Stimulated activated CD4-positive, alpha-beta T cell treated with anti-CD3 and anti-CD28 coated beads, TNF-alpha, amount 100 ng/mL, for 48 hours (primary cell): ENCODE measurements around the gene ACKR2.
"Not testable (repeated sequence)": the region's sequence is repeated elsewhere in the genome, so short reads cannot be mapped to it uniquely, and the experiment has no call there.

ENCODE experiments used
- DNase-seq, 3 donors: peaks; one replicate each; pipeline ENCODE4 v3.0.0-alpha.2; 2020; ENCODE audit warnings: low read depth in 3 of 3

ACKR2 gene

DNA sequence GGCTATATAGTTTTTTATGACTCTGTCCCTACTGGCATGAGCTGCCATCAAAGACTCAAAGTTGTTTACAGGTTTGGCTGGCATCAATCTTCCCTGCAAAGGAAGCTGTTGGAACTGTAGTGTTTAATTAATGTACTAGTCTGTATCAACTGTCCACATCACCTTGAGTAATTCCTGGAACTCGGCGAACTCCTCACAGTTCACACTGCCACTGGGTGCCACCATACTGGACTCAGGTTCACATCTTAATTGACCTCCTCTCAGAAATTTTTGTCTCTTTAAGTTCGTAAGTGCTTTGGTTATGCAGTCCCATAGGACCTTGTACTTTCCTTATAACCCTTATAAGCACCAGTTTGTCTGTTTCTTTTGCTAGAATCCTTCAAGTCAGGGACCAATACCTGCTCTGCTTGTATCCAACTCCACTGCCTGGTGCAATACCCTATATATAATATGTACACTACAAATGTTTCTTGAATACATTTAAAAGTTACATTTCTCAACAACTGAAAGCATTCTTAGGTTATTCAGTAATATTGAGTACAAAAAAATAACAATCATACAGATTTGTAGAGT lies 8.1 kb upstream of the ACKR2 start:
- no peak for DNase-seq

DNA sequence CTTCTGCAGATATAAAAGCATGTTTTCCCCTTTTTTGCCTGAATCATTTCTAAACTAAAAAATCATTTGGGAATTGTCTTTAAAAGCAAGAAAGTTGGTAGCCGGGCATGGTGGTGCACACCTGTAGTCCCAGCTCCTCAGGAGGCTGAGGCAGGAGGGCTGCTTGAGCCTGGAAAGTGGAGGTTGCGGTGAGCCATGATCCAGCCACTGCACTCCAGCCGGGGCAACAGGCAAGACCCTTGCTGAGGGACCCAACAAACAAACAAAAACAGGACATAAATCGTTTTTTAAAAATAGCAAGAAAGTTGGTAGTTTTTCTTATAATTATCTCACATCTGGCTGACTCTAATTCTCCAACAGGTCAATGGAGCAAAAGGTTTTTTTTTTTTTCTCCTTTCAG lies 7.5 kb upstream of the ACKR2 start:
- no peak for DNase-seq

DNA sequence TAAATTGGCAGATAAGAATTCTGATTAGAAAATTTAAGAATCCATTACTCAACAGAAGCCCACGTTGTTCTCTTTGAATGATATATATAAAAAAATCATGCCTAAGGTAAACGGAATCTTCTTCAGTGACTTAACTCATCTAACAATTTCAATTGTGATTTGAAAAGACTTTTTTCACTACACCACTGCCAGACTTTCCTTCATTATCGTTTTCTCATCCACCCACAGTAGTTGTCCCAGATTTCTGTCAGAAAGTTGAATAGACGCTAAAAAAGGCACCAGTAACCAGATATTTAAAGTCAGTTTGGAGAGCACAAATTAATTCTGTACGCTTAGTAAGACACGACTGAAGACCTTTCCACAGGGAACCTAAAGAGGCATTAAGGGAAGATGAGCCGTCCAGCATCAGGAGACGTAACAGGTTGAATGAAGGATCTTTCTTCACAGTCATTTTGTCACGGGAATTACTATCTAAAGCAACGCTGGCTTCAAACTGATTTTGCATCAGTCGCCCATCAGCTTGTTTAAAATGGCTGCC lies 6.3 kb upstream of the ACKR2 start:
- no peak for DNase-seq

DNA sequence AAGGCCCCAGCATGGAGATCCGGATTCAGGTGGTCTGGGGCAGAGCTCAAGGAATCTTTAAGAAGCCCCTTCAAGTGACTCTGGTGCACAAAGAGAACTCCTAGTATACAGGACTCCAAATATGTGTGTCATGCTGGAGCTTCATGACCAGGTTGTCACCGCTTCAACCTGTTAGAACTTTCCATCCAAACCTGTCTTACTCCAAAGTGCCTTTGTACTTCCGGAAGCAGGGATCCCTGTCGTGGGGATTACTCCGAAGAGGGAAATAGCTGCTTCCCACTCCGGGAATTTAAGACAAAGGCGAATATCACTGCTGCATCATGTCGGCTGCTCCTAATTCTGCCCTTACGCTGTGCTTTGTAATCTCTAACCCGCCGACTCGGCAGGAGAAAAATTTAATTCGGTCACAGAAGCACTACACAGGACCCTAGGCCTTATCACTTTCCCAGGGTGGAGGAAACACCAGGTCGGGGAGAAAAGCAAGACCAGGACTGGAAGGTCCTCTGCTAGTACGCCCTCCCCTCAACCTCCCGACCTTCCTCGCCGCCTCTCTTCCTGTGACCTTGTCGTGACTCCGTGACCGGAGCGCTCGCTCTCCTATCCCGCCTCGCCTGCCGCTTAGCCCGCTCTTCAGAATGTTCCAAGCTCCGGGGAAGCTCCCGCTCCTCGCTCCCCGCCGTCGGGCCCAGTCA lies 5.7 kb upstream of the ACKR2 start:
- DNase-seq, result peak in 1 of 3 donors; percentile 1

DNA sequence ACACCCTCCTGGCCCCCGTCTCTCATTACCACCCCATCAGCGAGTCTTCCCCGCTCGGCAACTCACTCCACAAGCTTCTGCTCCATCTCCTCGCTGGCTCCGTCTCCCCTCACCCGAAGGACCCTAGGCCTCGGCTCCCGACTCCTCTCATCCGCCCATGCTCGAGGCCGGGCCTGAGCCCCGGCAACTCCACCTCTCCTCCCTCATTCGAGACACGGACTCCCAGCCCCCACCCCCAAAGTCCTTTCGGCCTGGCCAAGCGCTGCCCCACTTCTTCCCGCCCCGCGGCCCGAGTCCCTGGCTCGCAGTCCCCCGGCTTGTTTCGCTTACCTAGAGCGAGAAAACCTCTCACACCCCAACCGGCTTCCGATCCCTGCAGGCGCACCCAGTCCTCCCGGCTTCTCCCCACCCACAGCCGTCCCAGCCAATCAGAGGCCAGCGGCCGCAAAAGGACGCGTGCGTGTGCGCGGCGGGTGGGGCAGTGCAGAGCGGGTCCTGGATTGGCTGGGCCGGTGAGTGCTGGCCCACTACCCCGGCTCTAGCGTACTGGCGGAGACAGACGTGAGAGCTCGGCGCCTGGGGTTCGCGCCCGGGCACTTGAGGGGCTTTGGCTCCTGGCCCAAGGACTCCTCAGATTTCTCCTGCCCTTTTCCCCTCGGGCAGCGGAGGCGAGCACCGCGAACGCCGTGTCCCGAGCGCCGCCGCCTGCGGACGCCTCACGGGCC lies 5.0 kb upstream of the ACKR2 start, which contains the start of gene HIGD1A:
HIGD1A (minus strand) TSS at position 385 of the 725 bp plus-strand sequence. CDS start 10,237 bp downstream, outside the sequence.
- peak; percentile 86 to 91 (median 90) for DNase-seq

DNA sequence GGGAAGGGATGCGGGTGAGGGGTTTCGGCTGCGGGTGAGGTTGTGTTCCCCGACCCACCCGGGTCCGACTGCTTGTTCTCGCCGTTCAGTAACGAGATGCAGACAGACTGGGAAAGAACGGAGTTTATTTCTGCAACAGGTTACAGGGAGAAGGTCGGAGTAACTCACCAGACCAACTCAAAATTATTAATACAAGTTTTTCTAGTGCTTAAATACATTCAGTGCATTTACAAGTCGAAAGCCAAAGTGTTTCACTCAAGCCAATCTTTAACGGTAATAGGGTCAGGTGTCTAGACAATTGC lies 4.5 kb upstream of the ACKR2 start:
- no peak for DNase-seq

DNA sequence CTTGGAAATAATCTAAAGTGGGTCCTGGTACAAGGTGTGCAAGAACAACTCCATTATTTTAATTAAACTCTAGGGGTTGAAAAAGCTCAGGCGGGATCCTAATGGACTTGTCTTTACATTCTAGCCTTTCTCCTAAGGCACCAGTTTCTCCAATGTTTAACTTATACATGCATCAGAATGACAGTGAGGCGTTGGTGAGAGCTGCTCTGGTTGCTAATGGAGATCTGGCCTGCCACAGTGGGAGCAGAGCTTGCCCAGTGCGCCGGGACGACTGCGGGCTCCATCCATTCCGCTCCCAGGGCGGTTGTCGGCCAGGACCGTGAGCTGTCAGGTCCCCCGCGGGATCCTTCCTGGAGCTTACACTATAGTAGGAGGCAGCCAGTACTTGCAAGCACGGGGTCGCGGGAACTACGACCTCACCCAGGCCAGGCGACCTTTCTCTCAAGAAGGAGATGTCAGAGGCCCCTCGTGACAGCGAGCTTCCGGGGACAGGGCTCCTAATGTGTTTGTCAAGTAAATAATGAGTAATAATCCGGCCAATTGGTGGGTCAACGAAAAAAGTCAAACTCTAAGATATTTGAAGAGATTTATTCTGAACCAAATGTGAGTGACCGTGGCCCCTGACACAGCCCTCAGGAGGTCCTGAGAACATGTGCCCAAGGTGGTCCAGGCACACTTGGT lies 4.0 kb upstream of the ACKR2 start:
- no peak for DNase-seq

DNA sequence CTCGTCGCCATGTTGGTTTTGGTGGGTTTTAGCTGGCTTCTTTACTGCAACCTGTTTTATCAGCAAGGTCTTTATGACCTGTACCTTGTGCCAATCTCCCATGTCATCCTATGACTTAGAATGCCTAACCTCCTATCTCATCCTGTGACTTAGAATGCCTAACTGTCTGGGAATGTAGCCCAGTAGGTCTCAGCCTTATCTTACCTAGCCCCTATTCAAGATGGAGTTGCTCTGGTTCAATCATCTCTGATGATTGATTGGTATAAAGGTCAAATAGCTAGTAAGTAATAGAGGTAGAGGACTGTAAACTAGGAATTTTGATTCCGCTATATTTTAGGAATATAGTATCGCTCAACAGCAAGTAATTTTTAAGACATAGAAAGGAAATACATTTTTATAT lies 1.3 kb upstream of the ACKR2 start:
- no peak for DNase-seq

DNA sequence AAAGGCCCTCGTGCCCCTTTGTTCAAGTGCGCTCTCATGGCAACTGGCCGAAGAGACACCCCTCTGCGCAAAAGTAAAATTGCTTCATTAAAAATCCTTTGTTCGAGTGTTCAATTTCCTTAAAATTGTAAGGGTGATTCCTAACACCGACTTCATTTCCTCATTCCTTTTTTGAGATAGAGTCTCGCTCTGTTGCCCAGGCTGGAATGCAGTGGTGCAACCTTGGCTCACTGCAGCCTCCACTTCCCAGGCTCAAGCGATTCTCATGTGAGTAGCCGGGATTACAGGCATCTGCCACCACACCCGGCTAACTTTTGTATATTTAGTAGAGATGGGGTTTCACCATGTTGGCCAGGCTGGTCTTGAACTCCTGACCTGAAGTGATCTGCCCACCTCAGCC lies 1.5 kb downstream of the ACKR2 start:
- DNase-seq, result not testable (repeated sequence)

DNA sequence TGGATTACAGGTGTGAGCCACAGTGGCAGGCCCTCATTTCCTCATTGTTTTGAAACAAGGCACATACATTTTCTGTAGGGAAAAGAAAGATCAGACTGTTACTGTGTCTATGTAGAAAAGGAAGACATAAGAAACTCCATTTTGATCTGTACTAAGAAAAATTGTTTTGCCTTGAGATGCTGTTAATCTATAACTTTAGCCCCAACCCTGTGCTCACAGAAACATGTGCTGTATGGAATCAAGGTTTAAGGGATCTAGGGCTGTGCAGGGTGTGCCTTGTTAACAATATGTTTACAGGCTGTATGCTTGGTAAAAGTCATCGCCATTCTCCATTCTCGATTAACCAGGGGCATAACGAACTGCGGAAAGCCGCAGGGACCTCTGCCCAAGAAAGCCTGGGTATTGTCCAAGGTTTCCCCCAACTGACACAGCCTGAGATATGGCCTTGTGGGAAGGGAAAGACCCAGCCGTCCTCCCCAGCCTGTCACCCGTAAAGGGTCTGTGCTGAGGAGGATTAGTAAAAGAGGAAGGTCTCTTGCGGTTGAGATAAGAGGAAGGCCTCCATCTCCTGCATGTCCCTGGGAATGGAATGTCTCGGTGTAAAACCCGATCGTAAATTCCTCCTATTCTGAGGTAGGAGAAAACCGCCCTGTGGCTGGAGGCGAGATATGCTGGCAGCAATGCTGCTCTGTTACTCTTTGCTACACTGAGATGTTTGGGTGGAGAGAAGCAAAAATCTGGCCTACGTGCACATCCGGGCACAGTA lies 2.1 kb downstream of the ACKR2 start:
- DNase-seq, result not testable (repeated sequence)

DNA sequence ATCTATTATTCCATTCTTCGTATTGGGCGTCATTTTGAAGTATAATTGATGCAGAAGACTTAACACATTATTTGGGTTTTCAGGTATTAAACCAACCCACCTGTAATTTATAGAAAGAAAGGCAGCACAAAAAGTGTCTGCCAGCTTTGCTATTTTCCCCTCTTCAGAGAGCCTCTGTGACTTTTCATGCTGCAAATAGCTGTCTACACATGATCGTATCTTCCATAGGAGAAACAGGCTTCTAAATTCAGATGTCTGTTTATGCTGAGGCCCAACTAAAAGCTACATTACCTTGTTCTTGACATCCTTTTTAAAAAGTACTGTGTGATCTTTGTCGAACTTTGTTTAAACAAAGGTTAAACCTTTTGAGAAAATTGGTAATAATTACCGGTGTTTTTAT lies 5.0 kb downstream of the ACKR2 start:
- no peak for DNase-seq

DNA sequence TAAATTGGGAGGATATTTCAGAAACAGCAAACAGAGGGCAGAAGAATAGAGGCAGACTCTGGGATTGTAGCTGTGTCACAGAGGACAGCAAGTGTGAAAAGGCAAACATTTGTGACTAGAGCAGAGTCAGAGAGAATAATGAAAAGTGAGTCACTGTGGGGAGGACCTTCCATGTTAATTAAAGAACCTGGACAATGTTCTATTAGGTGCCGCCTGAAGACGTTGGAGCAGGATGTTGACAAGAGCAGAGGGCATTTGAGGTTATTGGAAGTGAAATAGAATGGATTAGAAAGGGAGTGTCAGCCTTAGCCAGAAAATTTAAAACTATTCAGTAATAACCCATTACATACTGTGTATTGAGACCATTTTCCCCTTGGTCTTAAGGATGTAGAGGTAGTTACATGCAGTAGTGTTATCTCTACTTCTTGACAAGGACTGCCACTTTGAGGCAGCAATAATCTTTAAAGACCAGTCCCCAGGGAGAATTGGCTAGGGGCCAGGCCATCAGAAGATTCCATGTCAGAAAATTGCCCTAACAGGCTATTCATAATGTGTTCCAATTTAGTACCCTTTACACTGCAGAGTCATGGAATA lies 5.8 kb downstream of the ACKR2 start:
- DNase-seq, result no peak

DNA sequence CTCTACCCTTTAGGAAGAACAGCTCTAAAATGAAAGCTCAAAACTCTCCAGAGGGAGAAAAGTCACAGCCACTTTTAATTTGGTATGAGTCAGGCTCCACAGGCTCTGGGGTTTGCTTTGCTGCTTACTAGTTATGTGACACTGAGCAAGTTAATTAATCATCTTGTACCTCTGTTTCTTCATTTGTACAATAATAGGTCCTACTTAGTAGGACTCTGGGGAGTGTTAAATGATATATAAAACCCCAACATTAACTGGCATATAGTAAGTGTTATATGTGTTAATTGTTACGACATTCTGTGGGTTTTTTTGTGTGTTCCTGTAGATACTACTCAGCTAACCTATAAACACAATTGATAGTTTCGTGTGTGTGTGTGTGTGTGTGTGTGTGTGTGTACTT lies 6.6 kb downstream of the ACKR2 start:
- DNase-seq, result no peak

DNA sequence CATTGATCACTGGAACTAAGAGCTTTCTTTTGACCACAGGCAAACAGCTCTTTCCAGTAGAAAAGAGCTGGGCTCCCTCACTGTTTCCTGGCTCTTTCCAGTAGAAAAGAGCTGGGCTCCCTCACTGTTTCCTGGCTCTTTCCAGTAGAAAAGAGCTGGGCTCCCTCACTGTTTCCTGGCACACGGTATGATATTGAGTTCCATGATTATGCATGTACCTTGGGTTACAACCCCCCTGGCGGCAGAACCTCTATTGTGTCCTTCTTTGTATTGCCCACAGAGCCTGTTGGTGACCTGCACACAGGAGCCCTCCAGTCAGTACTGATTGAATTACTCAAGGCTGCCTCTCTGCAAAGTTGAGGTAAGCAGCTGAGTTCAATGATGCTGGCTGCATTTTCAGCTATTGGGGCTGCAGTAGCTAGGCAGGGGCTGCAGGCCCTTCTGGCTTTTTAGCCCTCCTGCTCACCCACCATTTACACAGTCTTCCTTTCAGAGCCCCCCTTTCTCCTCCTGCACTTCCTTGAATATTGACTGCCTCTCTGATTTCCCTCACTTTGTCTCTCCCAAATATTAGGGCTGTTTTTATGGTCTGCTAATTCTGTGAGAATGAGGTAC lies 10.2 kb downstream of the ACKR2 start:
- DNase-seq, result no peak

DNA sequence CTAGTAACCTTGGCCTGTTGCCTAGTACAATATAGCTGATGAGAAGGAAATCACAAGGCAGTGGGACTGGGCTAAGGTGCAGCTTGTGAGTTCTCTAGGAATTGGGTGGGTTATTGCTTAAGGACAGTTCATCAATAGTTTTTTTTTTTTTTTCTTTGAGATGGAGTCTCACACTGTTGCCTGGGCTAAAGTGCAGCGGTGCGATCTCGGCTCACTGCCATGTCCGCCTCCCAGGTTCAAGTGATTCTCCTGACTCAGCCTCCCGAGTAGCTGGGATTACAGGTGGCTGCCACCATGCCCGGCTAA lies 11.5 kb downstream of the ACKR2 start:
- no peak for DNase-seq

DNA sequence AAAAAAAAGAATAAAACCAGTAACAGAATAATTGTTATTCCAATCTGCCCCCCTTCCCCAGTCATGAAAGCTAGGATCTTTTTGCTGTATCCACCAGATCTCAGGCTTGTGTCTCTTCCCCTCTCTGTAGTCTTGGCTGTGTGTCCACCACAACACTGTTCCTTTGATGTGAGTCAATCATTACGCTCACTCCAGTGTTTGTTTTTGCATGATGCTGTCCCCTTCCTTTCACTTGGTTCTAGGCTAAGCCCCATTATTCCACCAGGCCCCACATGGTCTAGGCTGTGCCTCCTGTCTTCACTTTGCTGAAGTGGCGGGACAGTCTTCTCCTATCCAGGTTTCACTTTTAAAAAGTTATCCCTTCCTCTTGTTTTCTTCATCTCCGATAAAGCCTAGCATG lies 13.6 kb downstream of the ACKR2 start:
- DNase-seq, result no peak

DNA sequence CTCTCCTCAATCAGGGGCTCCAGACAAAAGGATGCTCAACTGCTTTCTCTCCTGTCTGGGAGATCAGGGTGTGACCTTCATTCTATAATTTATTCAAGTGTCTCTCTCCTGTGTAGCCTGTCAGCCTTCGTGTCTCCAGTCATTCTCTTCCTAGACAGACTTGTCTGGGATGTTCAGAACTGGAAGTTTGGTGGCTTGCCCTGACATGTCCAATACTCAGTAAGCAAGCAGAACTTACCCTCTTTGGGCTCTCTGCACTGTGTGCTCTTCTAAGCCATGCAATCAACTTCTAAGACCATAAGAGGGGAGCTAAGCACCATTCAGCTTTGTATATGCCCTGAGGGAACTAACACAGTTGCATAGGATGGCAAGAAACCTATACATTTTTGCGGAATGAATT lies 14.1 kb downstream of the ACKR2 start:
- DNase-seq, result no peak

DNA sequence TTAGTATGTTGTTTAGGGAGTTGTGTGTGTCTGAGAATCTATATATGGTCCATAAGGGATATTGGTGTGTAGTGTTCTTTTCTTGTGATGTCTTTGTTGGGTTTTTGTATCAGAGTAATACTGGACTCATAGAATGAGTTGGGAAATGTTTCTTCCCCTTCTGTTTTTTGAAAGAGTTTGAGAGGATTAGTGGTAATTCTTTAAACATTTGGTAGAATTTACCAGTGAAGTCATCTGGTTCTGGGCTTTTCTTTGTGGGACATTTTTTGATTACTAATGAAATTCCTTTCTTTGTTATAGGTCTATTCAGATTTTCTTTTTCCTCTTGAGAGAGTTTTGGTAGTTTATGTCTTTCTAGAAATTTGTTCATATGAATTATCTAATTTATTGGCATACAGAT lies 16.9 kb downstream of the ACKR2 start:
- DNase-seq, result no peak

DNA sequence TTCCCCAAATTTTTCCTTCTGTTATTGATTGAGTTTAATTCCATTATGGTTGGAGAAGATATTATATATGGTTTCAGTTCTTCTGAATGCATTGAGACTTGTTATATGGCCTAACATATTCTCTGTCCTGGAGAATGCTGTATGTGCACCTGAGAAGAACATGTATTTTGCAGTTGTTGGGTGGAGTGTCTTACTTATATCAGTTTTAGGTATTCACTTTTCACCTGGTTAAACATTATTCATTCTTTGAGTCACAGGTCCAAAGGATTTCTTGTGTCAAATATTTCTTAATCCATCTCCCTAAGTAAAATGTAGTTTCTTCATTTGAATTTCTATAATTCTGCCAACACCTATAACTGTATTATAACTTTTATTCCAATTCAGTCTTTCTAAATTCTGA lies 17.8 kb downstream of the ACKR2 start:
- DNase-seq, result no peak

DNA sequence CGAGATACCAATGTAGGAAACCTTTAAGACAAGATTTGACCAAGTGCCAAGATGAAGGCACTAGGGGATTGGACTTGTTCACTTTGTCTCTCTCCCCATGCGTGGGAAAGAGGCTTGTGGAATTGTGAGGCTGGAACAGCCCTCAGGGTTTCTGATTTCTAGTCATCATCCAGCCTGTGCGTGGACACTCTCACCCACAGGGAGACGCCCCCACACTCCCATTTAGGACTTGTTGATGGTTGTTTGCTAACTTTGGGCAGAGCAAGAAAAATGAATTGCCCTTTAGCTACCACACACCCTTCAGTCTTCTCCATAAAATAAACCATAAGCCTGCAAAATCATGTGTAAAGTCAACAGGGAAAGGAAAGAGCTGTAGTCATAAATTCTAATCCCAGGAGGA lies 18.4 kb downstream of the ACKR2 start:
- no peak for DNase-seq

DNA sequence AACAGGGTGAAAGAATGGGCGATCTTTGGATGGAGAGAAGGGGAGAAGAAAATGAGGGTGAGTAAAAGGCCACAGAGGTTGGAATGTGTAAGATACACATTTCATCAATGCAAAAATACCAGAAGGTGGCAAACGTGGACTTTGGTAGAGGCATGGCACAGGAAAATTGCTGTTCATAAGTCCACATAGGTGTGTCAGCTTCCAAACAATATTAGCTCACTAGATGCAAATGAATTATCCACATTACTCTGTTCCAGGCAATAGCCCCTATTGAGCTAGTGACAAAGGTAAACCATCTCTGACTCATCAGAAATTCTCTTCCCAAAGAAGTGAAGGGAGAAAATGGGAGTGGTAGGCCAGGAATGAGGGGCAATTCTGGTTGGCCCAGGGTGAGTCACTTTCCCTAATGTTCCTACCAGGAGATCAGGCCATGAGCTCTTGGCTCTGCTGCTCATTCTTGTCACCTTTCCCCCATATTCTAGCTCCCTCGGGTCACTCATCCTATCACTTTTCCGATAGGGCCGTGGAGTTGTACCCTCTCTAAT lies 19.9 kb downstream of the ACKR2 start:
- DNase-seq, result no peak
